CD4-positive, CD25-positive, alpha-beta regulatory T cell (primary cell): ENCODE data around the gene KIAA0825. TPM values are rescaled to one million over a fixed set of nuclear protein-coding genes. Genes with fewer than 3 reads are reported as not detected.

Source experiments
- ATAC-seq, 2 donors: fragments of 150-1000 bp; cut with Tn5 transposase; one replicate each; pipeline ENCODE4 v1.10.0; 2021; ENCODE audit warnings: low read depth in 2 of 2, moderate number of reproducible peaks in 2 of 2, moderate library complexity in 1 of 2
- DNase-seq, 3 donors: peaks; one replicate each; pipeline versions ENCODE4 v3.0.0 to v3.0.0-alpha.2; 2012 to 2022; ENCODE audit warnings: mixed read lengths in 1 of 3
- H3K27ac ChIP-seq: one replicate; pipeline ENCODE4 v1.7.0; 2013; ENCODE audit warnings: mild to moderate bottlenecking, low read length; ENCODE audit not compliant: insufficient read depth, poor library complexity, severe bottlenecking
- H3K27me3 ChIP-seq: one replicate; pipeline ENCODE4 v1.7.0; 2013; ENCODE audit warnings: low read length; ENCODE audit not compliant: control insufficient read depth, insufficient read depth
- H3K36me3 ChIP-seq: one replicate; pipeline ENCODE4 v1.7.0; 2013; ENCODE audit warnings: mild to moderate bottlenecking, low read length, moderate library complexity; ENCODE audit not compliant: control insufficient read depth, insufficient read depth
- H3K4me1 ChIP-seq: 2 replicates; pipeline ENCODE4 v1.7.0; 2013; ENCODE audit warnings: mild to moderate bottlenecking, low read length; ENCODE audit not compliant: insufficient read depth, control insufficient read depth, poor library complexity, severe bottlenecking
- H3K4me3 ChIP-seq: one replicate; pipeline ENCODE4 v1.7.0; 2013; ENCODE audit warnings: low read depth, mild to moderate bottlenecking, low read length, moderate library complexity
- H3K9me3 ChIP-seq, 2 experiments: 1 replicate in 1 of 2; 2 replicates in 1 of 2; pipeline ENCODE4 v1.7.0; 2013; ENCODE audit warnings: low read length in 2 of 2, mild to moderate bottlenecking in 1 of 2, moderate library complexity in 1 of 2; ENCODE audit not compliant: control insufficient read depth in 2 of 2
- H3K27ac Mint-ChIP-seq, 3 donors: one replicate each; pipeline ENCODE4 v1.8.0; 2020 to 2022; ENCODE audit warnings: mild to moderate bottlenecking in 3 of 3, mixed read lengths in 3 of 3, moderate library complexity in 2 of 3
- H3K27me3 Mint-ChIP-seq: one replicate; pipeline ENCODE4 v1.8.0; 2022; ENCODE audit warnings: mild to moderate bottlenecking, mixed read lengths
- H3K36me3 Mint-ChIP-seq: one replicate; pipeline ENCODE4 v1.8.0; 2020; ENCODE audit warnings: mixed read lengths
- H3K4me1 Mint-ChIP-seq, 4 donors: one replicate each; pipeline ENCODE4 v1.8.0; 2020 to 2022; ENCODE audit warnings: mixed read lengths in 4 of 4, mild to moderate bottlenecking in 1 of 4
- H3K4me3 Mint-ChIP-seq, 4 donors: one replicate each; pipeline ENCODE4 v1.8.0; 2020 to 2022; ENCODE audit warnings: mild to moderate bottlenecking in 4 of 4, mixed read lengths in 4 of 4, moderate library complexity in 3 of 4
- H3K9me3 Mint-ChIP-seq, 7 donors: one replicate each; pipeline ENCODE4 v1.8.0; 2020 to 2022; ENCODE audit warnings: mixed read lengths in 7 of 7, mild to moderate bottlenecking in 3 of 7, moderate library complexity in 2 of 7
- polyA plus RNA-seq, 4 donors: library from polyadenylated mRNA; unstranded; fragments of 300-500 nt; fragmentation: Illumina TruSeq; gene quantifications; one replicate each; pipeline ENCODE4 v1.2.3, GENCODE V29; 2021
- total RNA-seq: library from RNA; stranded (reverse); gene quantifications from one replicate; pipeline ENCODE4 v1.2.3, GENCODE V29; 2022

Gene KIAA0825
- total and polyA plus RNA-seq, 5 donors from 2014 or later: 0.42 to 4.6 (median 1.3) TPM

DNA sequence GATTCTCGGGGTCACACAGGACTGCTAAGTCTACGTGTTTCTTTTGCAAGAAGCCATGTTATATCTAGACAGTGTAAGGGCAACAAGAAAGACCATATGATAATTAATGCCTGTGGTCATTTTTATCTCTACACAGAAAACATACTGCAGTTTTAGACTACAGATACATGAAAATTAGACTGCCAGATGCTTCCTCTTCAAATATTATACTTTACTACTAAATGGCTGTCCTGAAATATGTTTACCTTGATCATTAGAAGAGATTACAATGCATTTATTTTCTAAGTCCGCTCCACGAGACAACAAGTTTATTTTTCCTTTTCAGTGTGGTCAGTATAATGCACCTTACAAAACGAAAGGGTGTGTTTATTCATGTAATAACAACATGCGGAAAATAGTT lies 147.6 kb downstream of the KIAA0825 start:
- DNase-seq (no peak), ATAC-seq (no peak)
- no peaks in the 10 kb centered on the region for H3K36me3 Mint-ChIP-seq
- Histone ChIP-seq H3K9me3 (no peaks in the 10 kb centered on the region), H3K36me3 (no peaks in the 10 kb centered on the region), H3K4me3 (no peak overlapping the region), H3K27me3 (no peaks in the 10 kb centered on the region), H3K27ac (no peak overlapping the region), H3K4me1 (no peaks in the 10 kb centered on the region)
- no peak overlapping the region for H3K4me3 Mint-ChIP-seq
- H3K27me3 Mint-ChIP-seq: no peaks in the 10 kb centered on the region
- no peaks in the 10 kb centered on the region for H3K4me1 Mint-ChIP-seq
- H3K27ac Mint-ChIP-seq: no peak overlapping the region
- no peaks in the 10 kb centered on the region for H3K9me3 Mint-ChIP-seq

GRCh38 chr5:94469894-94470329 lies 148.5 kb downstream of the KIAA0825 start:
- H3K4me3 Mint-ChIP-seq: no peak overlapping the region
- DNase-seq (no peak), ATAC-seq (no peak)
- no peak overlapping the region for H3K27ac ChIP-seq
- H3K4me3 ChIP-seq: no peak overlapping the region
- H3K9me3 ChIP-seq: no peaks in the 10 kb centered on the region
- H3K36me3 ChIP-seq: no peaks in the 10 kb centered on the region
- H3K4me1 ChIP-seq: no peaks in the 10 kb centered on the region
- no peaks in the 10 kb centered on the region for H3K36me3 Mint-ChIP-seq
- no peaks in the 10 kb centered on the region for H3K27me3 ChIP-seq
- no peak overlapping the region for H3K27ac Mint-ChIP-seq
- H3K4me1 Mint-ChIP-seq: no peaks in the 10 kb centered on the region
- H3K9me3 Mint-ChIP-seq: no peaks in the 10 kb centered on the region
- H3K27me3 Mint-ChIP-seq: no peaks in the 10 kb centered on the region

DNA sequence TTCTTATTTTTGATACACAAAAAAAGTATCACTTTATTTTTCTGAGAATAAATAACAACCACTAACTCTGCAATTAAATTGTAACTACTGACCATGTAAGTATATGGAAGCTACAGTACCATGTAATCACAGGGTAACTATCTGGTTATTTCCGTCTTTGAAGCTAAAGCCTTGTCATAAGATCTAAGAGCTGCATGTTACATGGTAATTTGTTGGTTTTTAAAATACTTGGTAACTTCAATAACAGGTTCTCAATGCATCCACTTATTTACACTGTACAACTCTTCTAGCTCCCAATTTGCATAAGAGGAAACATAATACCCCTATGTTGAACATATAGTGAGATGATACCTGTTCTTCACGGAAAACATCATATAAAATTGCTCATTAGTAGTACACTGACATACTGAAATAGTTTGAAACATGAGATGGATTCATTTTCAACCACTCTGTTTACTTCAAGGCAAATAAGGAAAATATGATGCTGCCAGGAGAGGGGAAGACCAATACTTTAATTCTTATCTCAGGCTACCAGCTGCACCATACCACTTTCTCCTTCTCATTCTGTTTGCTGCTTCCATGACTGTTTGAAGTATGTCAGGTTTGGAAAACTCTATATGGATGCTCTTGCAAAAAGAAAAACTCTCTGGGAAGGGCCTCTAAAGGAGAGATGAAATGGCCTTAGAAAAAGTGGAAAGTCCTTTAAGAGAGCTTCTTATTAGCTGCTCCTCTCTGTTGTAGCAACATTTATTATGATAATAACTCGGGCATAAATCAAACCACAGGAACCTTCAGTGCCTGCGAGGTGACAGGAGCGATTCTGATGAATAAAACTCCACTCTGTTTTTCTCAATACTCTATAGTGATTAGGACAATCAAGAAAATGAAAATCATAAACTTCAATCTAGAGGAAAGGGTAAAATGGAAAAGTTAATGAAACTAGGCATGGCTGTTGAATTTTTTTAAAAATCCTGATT lies 150.2 kb downstream of the KIAA0825 start:
- no peaks in the 10 kb centered on the region for H3K27me3 Mint-ChIP-seq
- no peaks in the 10 kb centered on the region for H3K9me3 Mint-ChIP-seq
- H3K9me3 ChIP-seq: no peaks in the 10 kb centered on the region
- no peak overlapping the region for H3K4me3 ChIP-seq
- no peaks in the 10 kb centered on the region for H3K27me3 ChIP-seq
- no peaks in the 10 kb centered on the region for H3K36me3 ChIP-seq
- no peaks in the 10 kb centered on the region for H3K36me3 Mint-ChIP-seq
- H3K4me3 Mint-ChIP-seq: no peak overlapping the region
- H3K27ac ChIP-seq: no peak overlapping the region
- H3K27ac Mint-ChIP-seq: no peak overlapping the region
- no peaks in the 10 kb centered on the region for H3K4me1 ChIP-seq
- no peak for ATAC-seq
- no peak for DNase-seq
- H3K4me1 Mint-ChIP-seq: no peaks in the 10 kb centered on the region

- H3K9me3 Mint-ChIP-seq: no peaks in the 10 kb centered on the region
- Histone ChIP-seq H3K27me3 (no peaks in the 10 kb centered on the region), H3K27ac (no peak overlapping the region), H3K9me3 (no peaks in the 10 kb centered on the region), H3K36me3 (no peaks in the 10 kb centered on the region), H3K4me3 (no peak overlapping the region), H3K4me1 (no peaks in the 10 kb centered on the region)
- ATAC-seq: no peak
- DNase-seq: no peak
- H3K27ac Mint-ChIP-seq: no peak overlapping the region
- H3K36me3 Mint-ChIP-seq: no peaks in the 10 kb centered on the region
- no peaks in the 10 kb centered on the region for H3K27me3 Mint-ChIP-seq
- no peaks in the 10 kb centered on the region for H3K4me1 Mint-ChIP-seq
- H3K4me3 Mint-ChIP-seq: no peak overlapping the region
These were observed 151.0 kb downstream of the KIAA0825 start for GRCh38 chr5:94467346-94467953.

- Mint-ChIP-seq H3K27me3 (no peaks in the 10 kb centered on the region), H3K9me3 (no peaks in the 10 kb centered on the region), H3K4me1 (no peaks in the 10 kb centered on the region), H3K27ac (no peak overlapping the region), H3K36me3 (no peaks in the 10 kb centered on the region), H3K4me3 (no peak overlapping the region)
- no peaks in the 10 kb centered on the region for H3K9me3 ChIP-seq
- H3K4me1 ChIP-seq: no peaks in the 10 kb centered on the region
- H3K27ac ChIP-seq: no peak overlapping the region
- H3K36me3 ChIP-seq: no peaks in the 10 kb centered on the region
- ATAC-seq (no peak), DNase-seq (no peak)
- no peaks in the 10 kb centered on the region for H3K27me3 ChIP-seq
- no peak overlapping the region for H3K4me3 ChIP-seq
These were observed 154.7 kb downstream of the KIAA0825 start for GRCh38 chr5:94463739-94464138.

DNA sequence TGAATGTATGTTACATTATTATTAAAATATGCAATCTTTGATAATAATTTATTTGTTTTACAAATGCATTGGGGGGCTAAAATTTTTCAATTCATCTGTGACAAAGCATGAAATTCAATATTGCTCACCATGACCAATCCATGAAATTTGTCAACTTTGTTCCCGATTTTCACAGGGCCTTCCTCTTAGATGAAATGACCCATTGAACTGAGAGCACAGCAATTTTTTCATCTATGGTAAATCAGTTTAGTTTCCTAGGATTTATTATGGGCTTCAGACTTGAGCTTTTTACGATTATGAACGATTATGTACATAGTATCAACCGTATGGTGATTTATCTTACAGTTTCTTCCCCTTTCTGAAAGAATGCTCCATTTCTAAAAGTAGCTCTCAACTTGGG lies 157.3 kb downstream of the KIAA0825 start:
- no peak for ATAC-seq
- no peak for DNase-seq
- Mint-ChIP-seq H3K9me3 (no peaks in the 10 kb centered on the region), H3K4me1 (no peaks in the 10 kb centered on the region), H3K27ac (no peak overlapping the region), H3K36me3 (no peaks in the 10 kb centered on the region), H3K4me3 (no peak overlapping the region), H3K27me3 (no peaks in the 10 kb centered on the region)
- Histone ChIP-seq H3K4me3 (no peak overlapping the region), H3K4me1 (no peaks in the 10 kb centered on the region), H3K9me3 (no peaks in the 10 kb centered on the region), H3K27me3 (no peaks in the 10 kb centered on the region), H3K27ac (no peak overlapping the region), H3K36me3 (no peaks in the 10 kb centered on the region)

GRCh38 chr5:94459915-94460314 lies 158.5 kb downstream of the KIAA0825 start:
- Histone ChIP-seq H3K4me3 (no peak overlapping the region), H3K4me1 (no peaks in the 10 kb centered on the region), H3K9me3 (no peaks in the 10 kb centered on the region), H3K27ac (no peak overlapping the region), H3K27me3 (no peaks in the 10 kb centered on the region), H3K36me3 (no peaks in the 10 kb centered on the region)
- DNase-seq (no peak), ATAC-seq (no peak)
- H3K27ac Mint-ChIP-seq: no peak overlapping the region
- H3K4me3 Mint-ChIP-seq: no peak overlapping the region
- no peaks in the 10 kb centered on the region for H3K27me3 Mint-ChIP-seq
- no peaks in the 10 kb centered on the region for H3K36me3 Mint-ChIP-seq
- H3K9me3 Mint-ChIP-seq: no peaks in the 10 kb centered on the region
- no peaks in the 10 kb centered on the region for H3K4me1 Mint-ChIP-seq

GRCh38 chr5:94457788-94458187 lies 160.6 kb downstream of the KIAA0825 start:
- Histone ChIP-seq H3K36me3 (no peaks in the 10 kb centered on the region), H3K4me1 (no peaks in the 10 kb centered on the region), H3K27me3 (no peaks in the 10 kb centered on the region), H3K27ac (no peak overlapping the region), H3K4me3 (no peak overlapping the region), H3K9me3 (no peaks in the 10 kb centered on the region)
- Mint-ChIP-seq H3K4me3 (no peak overlapping the region), H3K27me3 (no peaks in the 10 kb centered on the region), H3K4me1 (no peaks in the 10 kb centered on the region), H3K27ac (no peak overlapping the region), H3K36me3 (no peaks in the 10 kb centered on the region), H3K9me3 (no peaks in the 10 kb centered on the region)
- DNase-seq (no peak), ATAC-seq (no peak)
